Thyroid gland (tissue), 4 donors: ENCODE data around the gene ARHGAP24. TPM values are rescaled to one million over a fixed set of nuclear protein-coding genes. Genes with fewer than 3 reads are reported as not detected.

Experiments
- DNase-seq, 2 donors: peaks; one replicate each; pipeline ENCODE4 v3.0.0-alpha.2; 2019
- H3K27ac ChIP-seq, 3 donors: fragments of 200-600 bp; sonication (generic); 1 replicate in 2 of 3; 2 replicates in 1 of 3; pipeline ENCODE4 v1.5.1; 2016 to 2019; ENCODE audit warnings: mild to moderate bottlenecking in 1 of 3, moderate library complexity in 1 of 3
- H3K27me3 ChIP-seq: fragments of 200-600 bp; sonication (generic); one replicate; pipeline ENCODE4 v1.5.1; 2019
- H3K36me3 ChIP-seq, 2 donors: fragments of 200-600 bp; sonication (generic); one replicate each; pipeline ENCODE4 v1.5.1; 2016 to 2019
- H3K4me1 ChIP-seq, 2 donors: fragments of 200-600 bp; sonication (generic); one replicate each; pipeline ENCODE4 v1.5.1; 2017 to 2019
- H3K4me3 ChIP-seq, 3 donors: fragments of 200-600 bp; sonication (generic); replicated peaks in 1 of 3; 1 replicate in 2 of 3; 2 replicates in 1 of 3; pipeline ENCODE4 v1.5.1; 2016; ENCODE audit warnings: mild to moderate bottlenecking in 1 of 3
- H3K9me3 ChIP-seq: fragments of 200-600 bp; sonication (generic); one replicate; pipeline ENCODE4 v1.5.1; 2017
- CTCF ChIP-seq, 6 experiments: fragments of 200-600 bp in 3 of 6; fragments of 450-650 bp in 3 of 6; sonication (generic) in 3 of 6; IDR thresholded peaks; one replicate each; pipeline ENCODE4 v1.5.1; 2016 to 2019; ENCODE audit warnings: antibody characterized with exemption in 6 of 6, mild to moderate bottlenecking in 2 of 6, inconsistent platforms in 1 of 6, moderate library complexity in 1 of 6
- POLR2A ChIP-seq, 2 donors: fragments of 450-650 bp; IDR thresholded peaks; one replicate each; pipeline ENCODE4 v1.6.1; 2017; ENCODE audit warnings: antibody characterized with exemption in 2 of 2, mild to moderate bottlenecking in 2 of 2, moderate library complexity in 1 of 2
- WGBS, 2 donors: methylation state at CpG; one replicate each; pipeline ENCODE4 v1.1.5; 2017; 5-methylcytosine and 5-hydroxymethylcytosine counted together
- intact Hi-C: fragments of 100-400 bp; cut with DNase I; formaldehyde crosslinking; loops from one replicate; pipeline ENCODE4 v1.15.1; 2023
- total RNA-seq, 4 donors: library from RNA; depleted of rRNA; stranded (reverse); fragments of >200 nt; gene quantifications; one replicate each; pipeline ENCODE4 v1.2.3, GENCODE V29; 2016

Gene ARHGAP24
- total RNA-seq, 4 donors from 2014 or later: 20.8 to 70.3 (median 52.4) TPM

GRCh38 chr4:85807247-85807950, 332.4 kb downstream of the ARHGAP24 start:
- H3K9me3 ChIP-seq: no peaks in the 10 kb centered on the region
- no peak overlapping the region for H3K4me3 ChIP-seq
- no peak for DNase-seq
- TF ChIP-seq POLR2A (IDR thresholded peaks at IDR 0.05) (no peak), CTCF (IDR thresholded peaks at IDR 0.05) (no peak)
- no peaks in the 10 kb centered on the region for H3K27me3 ChIP-seq
- no peaks in the 10 kb centered on the region for H3K4me1 ChIP-seq
- intact Hi-C loops: no loop called here
- H3K36me3 ChIP-seq: no peaks in the 10 kb centered on the region
- no peak overlapping the region for H3K27ac ChIP-seq
- 62 to 64% methylated on average over 3 of the region's 3 CpGs for WGBS, 2 donors

GRCh38 chr4:85808104-85808503, 333.2 kb downstream of the ARHGAP24 start:
- H3K27me3 ChIP-seq: no peaks in the 10 kb centered on the region
- 61 to 68% methylated on average over 2 of the region's 2 CpGs for WGBS, 2 donors
- TF ChIP-seq POLR2A (IDR thresholded peaks at IDR 0.05) (no peak), CTCF (IDR thresholded peaks at IDR 0.05) (no peak)
- DNase-seq: no peak
- no peak overlapping the region for H3K27ac ChIP-seq
- intact Hi-C loops: no loop called here
- H3K36me3 ChIP-seq: no peaks in the 10 kb centered on the region
- H3K4me1 ChIP-seq: no peaks in the 10 kb centered on the region
- no peaks in the 10 kb centered on the region for H3K9me3 ChIP-seq
- H3K4me3 ChIP-seq: no peak overlapping the region

- TF ChIP-seq CTCF (IDR thresholded peaks at IDR 0.05) (no peak), POLR2A (IDR thresholded peaks at IDR 0.05) (no peak)
- Histone ChIP-seq H3K4me3 (no peak overlapping the region), H3K36me3 (no peaks in the 10 kb centered on the region), H3K27me3 (no peaks in the 10 kb centered on the region), H3K9me3 (no peaks in the 10 kb centered on the region), H3K4me1 (no peaks in the 10 kb centered on the region), H3K27ac (no peak overlapping the region)
- DNase-seq: no peak
- intact Hi-C loops: no loop called here
These were observed 333.9 kb downstream of the ARHGAP24 start for GRCh38 chr4:85808864-85809263.

- Histone ChIP-seq H3K27me3 (no peaks in the 10 kb centered on the region), H3K4me3 (no peak overlapping the region), H3K9me3 (no peaks in the 10 kb centered on the region), H3K27ac (no peak overlapping the region), H3K4me1 (no peaks in the 10 kb centered on the region), H3K36me3 (no peaks in the 10 kb centered on the region)
- intact Hi-C loops: no loop called here
- TF ChIP-seq POLR2A (IDR thresholded peaks at IDR 0.05) (no peak), CTCF (IDR thresholded peaks at IDR 0.05) (no peak)
- 51 to 61% methylated on average over 4 of the region's 4 CpGs for WGBS, 2 donors
- DNase-seq: no peak
These were observed 337.8 kb downstream of the ARHGAP24 start for GRCh38 chr4:85812776-85813175.

- Histone ChIP-seq H3K36me3 (no peaks in the 10 kb centered on the region), H3K27me3 (no peaks in the 10 kb centered on the region), H3K9me3 (no peaks in the 10 kb centered on the region), H3K4me3 (no peak overlapping the region), H3K27ac (no peak overlapping the region), H3K4me1 (no peaks in the 10 kb centered on the region)
- DNase-seq: no peak
- 91 to 94% methylated on average over 7 of the region's 7 CpGs for WGBS, 2 donors
- TF ChIP-seq POLR2A (IDR thresholded peaks at IDR 0.05) (no peak), CTCF (IDR thresholded peaks at IDR 0.05) (no peak)
- intact Hi-C loops: no loop called here
These were observed 341.0 kb downstream of the ARHGAP24 start for GRCh38 chr4:85815796-85816459.
